Gastroesophageal sphincter (tissue), 3 donors: ENCODE results near the gene AGXT2.

Experiments
- CTCF ChIP-seq, 4 experiments: fragments of 200-600 bp in 2 of 4; fragments of 450-650 bp in 2 of 4; sonication (generic) in 1 of 4; IDR thresholded peaks; one replicate each; pipeline ENCODE4 v1.5.1; 2017 to 2019; ENCODE audit warnings: antibody characterized with exemption in 4 of 4, mild to moderate bottlenecking in 2 of 4, moderate library complexity in 2 of 4
- EP300 ChIP-seq: sonication (generic); formaldehyde crosslinking; IDR thresholded peaks from one replicate; pipeline ENCODE4 v1.6.1; 2017; ENCODE audit warnings: antibody characterized with exemption, mild to moderate bottlenecking
- POLR2A ChIP-seq, 2 donors: fragments of 450-650 bp; IDR thresholded peaks; one replicate each; pipeline ENCODE4 v1.6.1; 2017; ENCODE audit warnings: antibody characterized with exemption in 2 of 2, mild to moderate bottlenecking in 2 of 2, moderate library complexity in 1 of 2

DNA sequence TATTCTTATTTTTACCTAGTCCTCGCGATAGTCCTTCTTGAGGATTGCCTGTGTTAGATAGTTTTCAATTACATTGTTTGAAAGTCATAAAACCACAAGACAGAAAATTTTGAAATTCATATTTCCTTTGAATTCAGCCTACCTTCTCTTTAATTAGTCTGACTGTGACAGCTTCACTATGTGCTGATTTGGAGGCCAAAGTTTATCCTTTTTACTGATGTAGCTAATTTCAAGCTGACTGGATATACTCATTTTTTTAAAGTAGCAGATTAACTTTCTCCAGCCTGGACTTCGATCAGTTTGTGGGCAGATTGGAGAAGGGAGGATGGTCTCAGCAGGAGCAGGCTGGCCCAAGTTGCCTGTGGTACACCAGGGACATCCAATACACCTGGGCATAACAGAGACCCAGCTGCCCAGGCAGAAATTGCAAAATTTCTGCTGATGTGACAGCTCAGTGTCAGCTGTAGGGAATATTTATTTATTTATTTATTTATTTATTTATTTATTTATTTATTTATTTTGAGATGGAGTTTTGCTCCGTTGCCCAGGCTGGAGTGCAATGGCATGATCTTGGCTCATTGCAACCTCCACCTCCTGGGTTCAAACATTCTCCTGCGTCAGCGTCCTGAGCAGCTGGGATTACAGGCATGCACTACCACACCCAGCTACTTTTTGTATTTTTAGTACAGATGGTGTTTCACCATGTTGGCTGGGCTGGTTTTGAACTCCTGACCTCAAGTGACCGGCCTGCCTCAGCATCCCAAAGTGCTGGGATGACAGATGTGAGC lies 24.2 kb downstream of the AGXT2 start:
- TF ChIP-seq CTCF (IDR thresholded peaks at IDR 0.05) (no peak), EP300 (no peak), POLR2A (IDR thresholded peaks at IDR 0.05) (no peak)
